ENCODE results near the gene LRBA. TPM values are rescaled to one million over a fixed set of nuclear protein-coding genes. Genes with fewer than 3 reads are reported as not detected.

LRBA gene
- total and polyA plus RNA-seq, 2 donors (not counting 3 experiments of a cell fraction or from before 2014, with no cell fraction given) = 18.0 to 35.1 TPM

- CTCF ChIA-PET = interaction anchor here (1.6 kb wide), 1 partner anchor 12 kb away, joined by 4 read pairs; no protein-coding TSS in a partner anchor
- FAIRE-seq = no peak
- Histone ChIP-seq H3K9me1 (replicated peaks; ENCODE audit: control insufficient read depth, extremely low read depth, insufficient read depth, low read length) (no peaks in the 10 kb centered on the region), H3K36me3 (ENCODE audit: control insufficient read depth in 2 of 2, extremely low read depth in 1 of 2, insufficient read depth in 2 of 2, low read length in 2 of 2) (no peaks in the 10 kb centered on the region), H3K27me3 (ENCODE audit: control insufficient read depth in 2 of 2, insufficient read depth in 2 of 2, low read length in 2 of 2) (no peaks in the 10 kb centered on the region), H3K9me3 (replicated peaks; ENCODE audit: control insufficient read depth, insufficient read depth, low read length) (no peaks in the 10 kb centered on the region), H3K79me2 (ENCODE audit: control insufficient read depth, insufficient read depth, low read length) (no peaks in the 10 kb centered on the region), H3K4me3 (replicated peaks in 1 of 3; ENCODE audit: insufficient read depth in 1 of 3, low read depth in 1 of 3, low read length in 3 of 3) (peak within 1 kb of the TSS in 2 of 3 experiments; percentile 20 to 42), H4K20me1 (replicated peaks; ENCODE audit: control insufficient read depth, extremely low read depth, insufficient read depth, low read length) (no peaks in the 10 kb centered on the region), H3K27ac (ENCODE audit: insufficient read depth, low read depth, low read length) (no peak within 1 kb of the TSS), H3K4me2 (ENCODE audit: insufficient read depth, low read length) (peak within 1 kb of the TSS; percentile 6), H2AFZ (ENCODE audit: low read depth, low read length) (peak within 1 kb of the TSS; percentile 12), H3K4me1 (ENCODE audit: control insufficient read depth, extremely low read depth, insufficient read depth, low read length) (no peaks in the 10 kb centered on the region), H3K9ac (replicated peaks; ENCODE audit: extremely low read depth, insufficient read depth, low read length) (no peak within 1 kb of the TSS)
- DNase-seq (ENCODE audit: low read depth, low spot score) = no peak
- TF ChIP-seq EZH2 (IDR thresholded peaks at IDR 0.05; ENCODE audit: borderline replicate concordance, low read depth, low read length, severe bottlenecking) = no peak
- no peak for TF ChIP-seq POLR2A (IDR thresholded peaks at IDR 0.05; ENCODE audit: low read depth, low read length)
- no peak for TF ChIP-seq CTCF (IDR thresholded peaks at IDR 0.05; ENCODE audit: extremely low read depth in 1 of 2, insufficient read depth in 1 of 2, low read depth in 1 of 2, low read length in 2 of 2)
- TF ChIP-seq POLR2AphosphoS5 (IDR thresholded peaks at IDR 0.05; ENCODE audit: insufficient read depth, low read depth, low read length) = no peak
- no peak for TF ChIP-seq JUN (IDR thresholded peaks at IDR 0.05; ENCODE audit: borderline replicate concordance, insufficient read depth, insufficient read length, low read depth)
- TF ChIP-seq GATA2 (IDR thresholded peaks at IDR 0.05; ENCODE audit: insufficient read depth, insufficient read length, low read depth, low read length) = no peak
- no peak for TF ChIP-seq FOS (IDR thresholded peaks at IDR 0.05; ENCODE audit: borderline replicate concordance, insufficient read depth, low read length)
- TF ChIP-seq MAX (IDR thresholded peaks at IDR 0.05; ENCODE audit: insufficient read depth, insufficient read length) = no peak
- TF ChIP-seq MYC (IDR thresholded peaks at IDR 0.05; ENCODE audit: low read depth, low read length) = no peak
- dilution Hi-C loops (cut with MboI; ENCODE audit: extremely low pct_ligation_motif_present, low sequenced_read_pairs) = no loop called here
- intact Hi-C loops (cut with micrococcal nuclease) = loop anchor here (5.0 kb wide), 2 partner anchors 275 to 585 kb away; no protein-coding TSS in a partner anchor
- no TSS peak for BruUV-seq (replicated peaks)
- POLR2A ChIA-PET = no interaction called here
These were observed 432.8 kb downstream of the LRBA start, which contains the start of gene MAB21L2 for GRCh38 chr4:150582146-150582872. MAB21L2 (plus strand) TSS chr4:150582151; CDS start chr4:150583030, 879 bp downstream.
